ENCODE data around the gene LILRA2. TPM values are rescaled to one million over a fixed set of nuclear protein-coding genes. Genes with fewer than 3 reads are reported as not detected.
"Not testable (repeated sequence)": the region's sequence is repeated elsewhere in the genome, so short reads cannot be mapped to it uniquely, and the experiment has no call there.

The LILRA2 gene
- total RNA-seq, 1 experiment from 2014 or later, result not detected

DNA sequence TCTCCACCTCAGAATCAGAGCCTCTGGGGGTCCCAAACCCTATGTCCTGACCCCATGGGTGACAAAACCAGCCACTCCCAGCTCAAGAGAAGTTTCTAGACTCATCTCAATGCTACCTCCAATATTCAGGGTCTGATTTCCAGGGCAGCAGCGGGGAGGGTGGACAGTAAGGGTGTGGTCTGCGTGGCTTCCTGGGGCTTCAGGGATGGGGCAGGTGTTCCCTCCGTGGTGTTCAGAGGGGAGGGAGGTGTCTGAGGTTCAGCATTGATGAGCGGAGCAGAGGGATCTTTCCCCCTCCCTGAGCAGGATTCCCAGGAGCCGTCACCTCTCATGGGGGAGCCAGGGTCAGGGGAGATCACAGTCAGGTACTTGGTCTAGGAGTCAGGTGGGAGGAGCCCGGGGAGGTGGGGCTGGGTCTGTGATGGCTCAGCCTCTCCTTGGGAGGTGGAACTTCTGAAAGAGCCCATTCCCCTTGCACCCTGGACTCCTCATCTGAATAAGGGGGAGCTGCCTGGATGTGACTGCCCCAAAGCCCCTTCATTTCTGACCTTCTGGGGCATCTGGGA is 2.9 kb downstream of the LILRA2 start:
- DNase-seq (ENCODE audit: low read depth in 1 of 2, low spot score in 2 of 2), result peak in 1 of 2 experiments; percentile 47
- no peak overlapping the region for H3K4me3 ChIP-seq
- H3K27ac ChIP-seq, result no peak overlapping the region
- H3K27me3 ChIP-seq (replicated peaks), result no peaks in the 10 kb centered on the region
- H3K4me1 ChIP-seq (replicated peaks), result no peaks in the 10 kb centered on the region
- no peaks in the 10 kb centered on the region for H3K9me3 ChIP-seq (replicated peaks)
- no peaks in the 10 kb centered on the region for H3K36me3 ChIP-seq

DNA sequence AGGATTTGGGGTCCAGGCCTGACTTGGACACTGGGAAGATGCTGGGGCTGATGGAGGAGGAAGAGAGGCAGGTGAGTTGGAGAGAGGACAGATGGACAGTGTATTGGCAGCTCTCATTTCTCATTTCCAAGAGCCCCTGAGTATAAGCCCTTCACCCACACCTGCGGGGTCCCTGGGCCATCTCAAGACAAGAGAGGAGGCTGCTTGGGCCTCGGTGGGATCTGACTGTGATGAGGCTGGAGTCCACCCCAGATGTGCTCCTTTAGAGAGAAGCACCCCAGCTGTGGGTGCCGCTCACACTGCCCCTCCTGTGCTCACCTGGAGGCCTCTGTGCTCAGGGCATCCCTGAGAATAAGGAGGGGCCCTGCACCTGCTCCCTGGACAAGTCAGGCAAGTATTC is 3.7 kb downstream of the LILRA2 start:
- H3K36me3 ChIP-seq, result no peaks in the 10 kb centered on the region
- no peaks in the 10 kb centered on the region for H3K4me1 ChIP-seq (replicated peaks)
- H3K27ac ChIP-seq, result no peak overlapping the region
- no peaks in the 10 kb centered on the region for H3K27me3 ChIP-seq (replicated peaks)
- no peaks in the 10 kb centered on the region for H3K9me3 ChIP-seq (replicated peaks)
- H3K4me3 ChIP-seq, result no peak overlapping the region
- no peak for DNase-seq (ENCODE audit: low read depth in 1 of 2, low spot score in 2 of 2)

DNA sequence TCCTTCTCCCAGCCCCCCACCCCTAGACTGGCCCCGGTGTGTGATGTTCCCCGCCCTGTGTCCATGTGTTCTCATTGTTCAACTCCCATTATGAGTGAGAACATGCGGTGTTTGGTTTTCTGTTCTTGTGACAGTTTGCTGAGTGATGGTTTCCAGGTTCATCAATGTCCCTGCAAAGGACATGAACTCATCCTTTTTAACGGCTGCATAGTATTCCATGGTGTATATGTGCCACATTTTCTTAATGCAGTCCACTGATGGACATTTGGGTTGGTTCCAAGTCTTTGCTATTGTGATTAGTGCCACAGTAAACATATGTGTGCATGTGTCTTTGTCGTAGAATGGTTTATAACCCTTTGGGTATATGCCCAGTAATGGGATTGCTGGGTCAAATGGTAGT is 4.7 kb downstream of the LILRA2 start:
- not testable (repeated sequence) for H3K27me3 ChIP-seq (replicated peaks); H3K4me1 ChIP-seq (replicated peaks); H3K36me3 ChIP-seq; H3K4me3 ChIP-seq; H3K27ac ChIP-seq; H3K9me3 ChIP-seq (replicated peaks); DNase-seq (ENCODE audit: low read depth in 1 of 2, low spot score in 2 of 2)

DNA sequence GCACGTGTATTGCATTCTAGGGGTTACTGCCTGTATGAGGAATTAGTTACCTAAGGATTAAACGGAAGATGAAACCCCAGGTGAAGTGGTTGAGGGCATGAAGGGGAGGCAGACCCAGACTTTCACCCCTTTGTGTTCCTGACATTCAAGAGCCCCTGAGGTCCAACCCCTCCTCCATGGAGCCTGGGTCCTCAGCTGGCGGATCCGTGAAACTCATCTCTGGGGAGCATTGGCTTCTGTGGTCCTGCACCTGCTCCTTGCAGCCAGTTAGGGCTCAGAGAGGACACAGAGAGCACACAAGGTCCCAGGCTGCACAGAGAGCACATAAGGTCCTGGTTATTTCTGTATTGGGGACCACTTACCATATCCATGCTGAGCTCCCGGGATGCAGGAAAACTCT is 12.8 kb downstream of the LILRA2 start:
- H3K4me3 ChIP-seq, result no peak overlapping the region
- 0 out of 2 replicates have a peak, but pooled peaks cover 3% of the 10 kb centered on the region for H3K27me3 ChIP-seq (replicated peaks)
- H3K27ac ChIP-seq, result no peak overlapping the region
- no peaks in the 10 kb centered on the region for H3K36me3 ChIP-seq
- no peak for DNase-seq (ENCODE audit: low read depth in 1 of 2, low spot score in 2 of 2)
- H3K9me3 ChIP-seq (replicated peaks), result no peaks in the 10 kb centered on the region
- H3K4me1 ChIP-seq (replicated peaks), result no peaks in the 10 kb centered on the region

DNA sequence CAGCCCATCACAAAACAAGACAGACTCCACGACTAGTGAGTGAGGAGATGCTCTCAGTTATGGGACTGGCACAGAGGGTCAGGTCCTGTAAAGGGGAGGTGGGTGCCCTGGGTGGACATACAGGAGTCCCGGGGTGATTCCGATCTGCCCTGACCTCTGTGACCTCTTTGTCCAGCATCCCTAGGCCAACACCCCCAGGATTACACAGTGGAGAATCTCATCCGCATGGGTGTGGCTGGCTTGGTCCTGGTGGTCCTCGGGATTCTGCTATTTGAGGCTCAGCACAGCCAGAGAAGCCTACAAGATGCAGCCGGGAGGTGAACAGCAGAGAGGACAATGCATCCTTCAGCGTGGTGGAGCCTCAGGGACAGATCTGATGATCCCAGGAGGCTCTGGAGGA is 13.4 kb downstream of the LILRA2 start:
- no peak for DNase-seq (ENCODE audit: low read depth in 1 of 2, low spot score in 2 of 2)
- no peaks in the 10 kb centered on the region for H3K9me3 ChIP-seq (replicated peaks)
- H3K4me1 ChIP-seq (replicated peaks), result no peaks in the 10 kb centered on the region

DNA sequence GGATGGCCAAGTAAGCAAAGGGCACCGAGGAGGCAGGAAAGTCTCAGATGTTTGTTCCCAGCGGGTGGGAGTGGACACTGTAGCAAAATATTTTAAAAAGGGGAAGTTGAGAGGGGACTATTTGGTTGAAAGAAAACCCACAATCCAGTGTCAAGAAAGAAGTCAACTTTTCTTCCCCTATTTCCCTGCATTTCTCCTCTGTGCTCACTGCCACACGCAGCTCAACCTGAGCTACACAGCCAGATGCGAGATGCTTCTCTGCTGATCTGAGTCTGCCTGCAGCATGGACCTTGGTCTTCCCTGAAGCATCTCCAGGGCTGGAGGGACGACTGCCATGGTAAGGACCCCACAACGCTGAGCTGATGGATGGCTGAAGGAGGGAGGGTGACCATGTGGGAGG is 19.9 kb downstream of the LILRA2 start, which contains the start of gene LILRA1:
Gene LILRA1 (plus strand): TSS at position 188 of the 400 bp plus-strand sequence. CDS start 613 bp downstream, outside the sequence.
- H3K36me3 ChIP-seq; H3K27me3 ChIP-seq (replicated peaks); H3K27ac ChIP-seq; H3K4me3 ChIP-seq; H3K9me3 ChIP-seq (replicated peaks); H3K4me1 ChIP-seq (replicated peaks); DNase-seq (ENCODE audit: low read depth in 1 of 2, low spot score in 2 of 2): not testable (repeated sequence)

More for the DNA sequence above, 13.4 kb downstream of the LILRA2 start:
- Histone ChIP-seq H3K4me3 (no peak overlapping the region), H3K36me3 (no peaks in the 10 kb centered on the region), H3K27me3 (replicated peaks) (0 out of 2 replicates have a peak, but pooled peaks cover 3% of the 10 kb centered on the region), H3K27ac (no peak overlapping the region)

DNA sequence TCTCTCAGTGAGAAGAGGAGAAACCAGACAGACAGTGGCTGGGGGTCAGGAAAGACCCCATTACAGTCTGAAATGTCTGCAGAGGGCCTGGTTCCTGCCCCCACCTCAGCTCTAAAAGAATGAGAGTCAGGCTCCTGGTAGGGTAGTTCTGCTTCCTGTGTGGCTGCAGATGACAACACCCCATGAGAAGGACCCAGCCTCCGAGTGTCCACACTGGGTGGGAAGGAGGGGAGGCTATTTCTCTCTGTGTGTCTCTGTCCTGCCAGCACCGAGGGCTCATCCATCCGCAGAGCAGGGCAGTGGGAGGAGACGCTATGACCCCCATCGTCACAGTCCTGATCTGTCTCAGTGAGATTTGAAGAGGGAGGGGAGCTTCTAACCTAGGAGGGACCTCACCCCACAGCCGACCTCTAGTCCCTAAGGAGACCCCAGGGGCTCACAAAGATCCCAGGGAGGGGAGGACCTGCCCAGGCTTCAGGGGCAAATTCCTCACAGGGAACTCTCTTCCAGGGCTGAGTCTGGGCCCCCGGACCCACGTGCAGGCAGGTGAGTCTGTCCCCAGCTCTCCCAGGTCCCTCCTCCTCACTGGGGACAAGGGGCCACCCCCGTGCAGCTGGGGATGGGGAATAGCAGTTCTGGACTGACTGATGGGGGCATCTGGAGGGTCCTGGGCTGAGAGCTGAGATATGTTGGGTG is 20.5 kb downstream of the LILRA2 start:
- not testable (repeated sequence) for DNase-seq (ENCODE audit: low read depth in 1 of 2, low spot score in 2 of 2); H3K9me3 ChIP-seq (replicated peaks); H3K27ac ChIP-seq; H3K4me1 ChIP-seq (replicated peaks); H3K4me3 ChIP-seq; H3K36me3 ChIP-seq; H3K27me3 ChIP-seq (replicated peaks)

DNA sequence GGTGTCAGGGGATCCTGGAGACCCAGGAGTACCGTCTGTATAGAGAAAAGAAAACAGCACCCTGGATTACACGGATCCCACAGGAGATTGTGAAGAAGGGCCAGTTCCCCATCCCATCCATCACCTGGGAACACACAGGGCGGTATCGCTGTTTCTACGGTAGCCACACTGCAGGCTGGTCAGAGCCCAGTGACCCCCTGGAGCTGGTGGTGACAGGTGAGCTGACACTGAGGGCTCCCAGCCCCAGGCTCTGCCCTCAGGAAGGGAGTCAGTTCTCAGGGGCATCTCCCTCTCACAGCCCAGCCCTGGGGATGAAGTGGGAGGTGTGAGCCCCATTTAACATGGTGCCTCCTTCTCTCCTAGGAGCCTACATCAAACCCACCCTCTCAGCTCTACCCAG is 21.1 kb downstream of the LILRA2 start:
- H3K27ac ChIP-seq, result no peak overlapping the region
- no peak overlapping the region for H3K4me3 ChIP-seq
- DNase-seq (ENCODE audit: low read depth in 1 of 2, low spot score in 2 of 2), result no peak
- H3K27me3 ChIP-seq (replicated peaks), result 0 out of 2 replicates have a peak, but pooled peaks cover 3% of the 10 kb centered on the region
- H3K4me1 ChIP-seq (replicated peaks), result no peaks in the 10 kb centered on the region
- no peaks in the 10 kb centered on the region for H3K36me3 ChIP-seq
- no peaks in the 10 kb centered on the region for H3K9me3 ChIP-seq (replicated peaks)

DNA sequence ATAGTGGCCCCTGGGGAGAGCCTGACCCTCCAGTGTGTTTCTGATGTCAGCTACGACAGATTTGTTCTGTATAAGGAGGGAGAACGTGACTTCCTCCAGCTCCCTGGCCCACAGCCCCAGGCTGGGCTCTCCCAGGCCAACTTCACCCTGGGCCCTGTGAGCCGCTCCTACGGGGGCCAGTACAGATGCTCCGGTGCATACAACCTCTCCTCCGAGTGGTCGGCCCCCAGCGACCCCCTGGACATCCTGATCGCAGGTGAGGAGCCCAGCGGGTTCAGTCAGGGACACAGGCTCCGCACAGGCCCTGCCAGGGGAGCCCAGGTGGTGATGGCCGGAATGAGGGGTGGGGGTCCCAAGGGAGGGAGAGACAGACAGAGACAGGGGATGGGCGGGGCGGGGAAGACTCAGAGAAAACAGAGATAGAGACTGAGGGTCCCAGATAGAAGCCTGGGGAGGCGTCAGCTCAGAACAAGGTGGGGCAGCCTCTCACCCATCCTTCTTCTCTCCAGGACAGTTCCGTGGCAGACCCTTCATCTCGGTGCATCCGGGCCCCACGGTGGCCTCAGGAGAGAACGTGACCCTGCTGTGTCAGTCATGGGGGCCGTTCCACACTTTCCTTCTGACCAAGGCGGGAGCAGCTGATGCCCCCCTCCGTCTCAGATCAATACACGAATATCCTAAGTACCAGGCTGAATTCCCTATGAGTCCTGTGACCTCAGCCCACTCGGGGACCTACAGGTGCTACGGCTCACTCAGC is 22.3 kb downstream of the LILRA2 start:
- H3K27me3 ChIP-seq (replicated peaks); H3K36me3 ChIP-seq; H3K27ac ChIP-seq; H3K4me3 ChIP-seq; H3K4me1 ChIP-seq (replicated peaks); DNase-seq (ENCODE audit: low read depth in 1 of 2, low spot score in 2 of 2); H3K9me3 ChIP-seq (replicated peaks): not testable (repeated sequence)

DNA sequence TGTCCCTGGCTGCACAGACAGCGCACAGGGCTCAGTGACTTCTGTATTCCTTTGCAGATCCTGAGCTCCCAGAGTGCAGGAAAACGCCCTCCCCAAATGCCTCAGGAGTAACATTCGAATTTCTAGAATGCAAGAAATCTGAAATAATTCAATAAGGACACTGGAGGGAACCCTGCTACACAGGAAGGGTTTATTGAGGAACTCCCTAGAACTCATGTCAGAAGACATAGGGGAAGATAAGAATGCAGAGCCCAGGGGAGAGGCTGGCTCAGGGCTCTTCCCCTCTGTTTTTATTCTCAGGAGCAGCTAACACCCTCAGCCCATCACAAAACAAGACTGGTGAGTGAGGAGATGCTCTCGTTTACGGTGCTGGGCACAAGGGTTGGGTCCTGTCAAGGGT is 26.6 kb downstream of the LILRA2 start:
- no peak for DNase-seq (ENCODE audit: low read depth in 1 of 2, low spot score in 2 of 2)
- Histone ChIP-seq H3K4me3 (no peak overlapping the region), H3K4me1 (replicated peaks) (no peaks in the 10 kb centered on the region), H3K9me3 (replicated peaks) (no peaks in the 10 kb centered on the region), H3K27me3 (replicated peaks) (0 out of 2 replicates have a peak, but pooled peaks cover 3% of the 10 kb centered on the region), H3K27ac (no peak overlapping the region), H3K36me3 (no peaks in the 10 kb centered on the region)

DNA sequence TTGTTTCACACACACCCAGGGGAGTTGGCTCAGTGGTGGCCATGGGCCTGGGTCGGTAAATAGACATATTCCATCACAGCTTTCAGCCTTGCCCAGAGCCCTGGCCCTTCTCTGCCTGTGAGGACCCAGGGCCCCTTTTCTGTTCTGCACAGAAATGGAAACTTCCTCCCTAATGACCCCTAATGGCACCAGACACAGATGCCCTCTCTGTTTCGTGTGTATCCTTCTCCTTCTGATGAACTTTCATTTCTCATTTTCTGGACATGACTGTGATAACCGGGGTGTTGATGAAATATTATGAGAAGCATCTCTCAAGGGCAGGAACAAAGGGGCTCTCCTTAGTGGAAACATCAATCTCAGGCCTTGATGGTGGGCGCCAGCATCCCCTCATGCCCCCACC is 32.6 kb downstream of the LILRA2 start:
- H3K27me3 ChIP-seq (replicated peaks), result no peaks in the 10 kb centered on the region
- H3K4me1 ChIP-seq (replicated peaks), result no peaks in the 10 kb centered on the region
- no peak for DNase-seq (ENCODE audit: low read depth in 1 of 2, low spot score in 2 of 2)
- no peaks in the 10 kb centered on the region for H3K36me3 ChIP-seq
- no peaks in the 10 kb centered on the region for H3K9me3 ChIP-seq (replicated peaks)
- no peak overlapping the region for H3K4me3 ChIP-seq
- no peak overlapping the region for H3K27ac ChIP-seq

DNA sequence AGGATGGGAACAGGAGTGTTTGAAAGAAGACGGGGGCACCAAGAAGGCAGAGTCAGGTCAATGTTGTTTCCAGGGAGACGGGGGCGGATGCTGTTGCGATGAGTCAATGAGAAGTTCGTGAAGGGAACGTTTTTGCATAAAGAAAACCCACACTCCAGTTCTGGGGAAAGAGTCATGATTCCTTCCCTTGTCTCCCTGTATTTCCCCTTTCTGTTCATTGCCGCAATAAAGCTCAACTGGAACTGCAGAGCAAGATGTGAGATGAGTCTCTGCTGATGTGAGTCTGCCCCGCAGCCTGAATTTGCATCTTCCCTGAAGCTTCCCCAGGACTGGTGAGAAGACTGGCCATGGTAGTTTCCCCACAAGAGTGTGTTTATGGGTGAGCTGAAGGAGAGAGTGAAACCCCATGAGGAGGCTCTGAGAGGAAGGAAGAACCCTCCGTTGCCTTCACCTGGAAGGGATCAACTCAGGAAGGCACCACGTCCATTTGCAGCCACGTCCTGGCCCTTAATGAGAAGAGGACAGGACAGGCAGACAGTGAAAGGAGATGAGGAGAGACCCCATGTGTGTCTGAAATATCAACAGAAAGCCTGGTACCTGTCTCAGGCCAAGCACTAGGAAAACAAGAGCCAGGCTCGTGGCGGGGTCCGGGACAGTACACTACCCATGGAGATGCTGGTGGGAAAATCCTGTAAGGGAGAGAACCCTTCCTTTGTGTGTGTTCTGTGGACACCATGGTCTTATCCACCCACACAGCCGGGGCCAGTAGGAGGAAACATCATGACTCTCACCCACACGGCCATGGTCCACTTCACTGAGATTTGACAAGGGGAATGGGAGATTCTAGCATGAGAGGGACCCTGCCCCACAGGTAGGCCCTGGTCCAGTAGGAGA is 33.5 kb downstream of the LILRA2 start:
- no peak overlapping the region for H3K4me3 ChIP-seq
- no peaks in the 10 kb centered on the region for H3K4me1 ChIP-seq (replicated peaks)
- no peak overlapping the region for H3K27ac ChIP-seq
- no peaks in the 10 kb centered on the region for H3K9me3 ChIP-seq (replicated peaks)
- no peaks in the 10 kb centered on the region for H3K36me3 ChIP-seq
- H3K27me3 ChIP-seq (replicated peaks), result no peaks in the 10 kb centered on the region
- no peak for DNase-seq (ENCODE audit: low read depth in 1 of 2, low spot score in 2 of 2)

DNA sequence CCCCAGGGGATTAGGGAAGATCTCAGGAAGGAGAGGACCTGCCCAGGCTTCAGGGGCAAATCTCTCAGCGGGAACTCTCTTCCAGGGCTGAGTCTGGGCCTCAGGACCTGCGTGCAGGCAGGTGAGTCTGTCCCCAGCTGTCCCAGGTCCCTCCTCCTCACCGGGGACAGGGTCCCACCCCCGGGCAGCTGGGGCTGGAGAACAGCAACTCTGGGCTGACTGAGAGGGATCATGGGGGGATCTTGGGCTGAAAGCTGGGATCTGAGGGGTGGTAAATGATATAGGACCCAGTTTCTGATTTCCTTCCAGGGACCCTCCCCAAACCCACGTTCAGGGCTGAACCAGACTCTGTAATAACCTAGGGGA is 34.2 kb downstream of the LILRA2 start:
- Histone ChIP-seq H3K27ac (no peak overlapping the region), H3K9me3 (replicated peaks) (no peaks in the 10 kb centered on the region), H3K4me1 (replicated peaks) (no peaks in the 10 kb centered on the region), H3K27me3 (replicated peaks) (no peaks in the 10 kb centered on the region), H3K36me3 (no peaks in the 10 kb centered on the region), H3K4me3 (no peak overlapping the region)
- DNase-seq (ENCODE audit: low read depth in 1 of 2, low spot score in 2 of 2), result no peak
